HG03354 (cell line): ENCODE data around the gene CEP44.
A peak's percentile ranks its signal among the peaks of the same experiment; 100 is the strongest.
"Not testable (repeated sequence)": the region's sequence is repeated elsewhere in the genome, so short reads cannot be mapped to it uniquely, and the experiment has no call there.

Experiments
- ATAC-seq: cut with Tn5 transposase; IDR thresholded peaks from one replicate; pipeline ENCODE4 v1.9.1; 2021; ENCODE audit warnings: mild to moderate bottlenecking; ENCODE audit not compliant: unreplicated experiment, poor library complexity, severe bottlenecking

CEP44 gene, protein sequence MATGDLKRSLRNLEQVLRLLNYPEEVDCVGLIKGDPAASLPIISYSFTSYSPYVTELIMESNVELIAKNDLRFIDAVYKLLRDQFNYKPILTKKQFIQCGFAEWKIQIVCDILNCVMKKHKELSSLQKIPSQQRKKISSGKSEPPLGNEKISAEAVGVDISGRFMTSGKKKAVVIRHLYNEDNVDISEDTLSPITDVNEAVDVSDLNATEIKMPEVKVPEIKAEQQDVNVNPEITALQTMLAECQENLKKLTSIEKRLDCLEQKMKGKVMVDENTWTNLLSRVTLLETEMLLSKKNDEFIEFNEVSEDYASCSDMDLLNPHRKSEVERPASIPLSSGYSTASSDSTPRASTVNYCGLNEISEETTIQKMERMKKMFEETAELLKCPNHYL

GRCh38 chr4:174283507-174284471 is at the start of gene CEP44, which contains the start of gene FBXO8:
Gene CEP44 (plus strand): TSS chr4:174283911. CDS start chr4:174299122, 15,211 bp downstream.
Gene FBXO8 (minus strand): TSS chr4:174283667. CDS start chr4:174263092, 20,575 bp downstream.
- peak; percentile 65 for ATAC-seq

GRCh38 chr4:174236359-174236758 is 47.4 kb upstream of the CEP44 start:
- no peak for ATAC-seq

DNA sequence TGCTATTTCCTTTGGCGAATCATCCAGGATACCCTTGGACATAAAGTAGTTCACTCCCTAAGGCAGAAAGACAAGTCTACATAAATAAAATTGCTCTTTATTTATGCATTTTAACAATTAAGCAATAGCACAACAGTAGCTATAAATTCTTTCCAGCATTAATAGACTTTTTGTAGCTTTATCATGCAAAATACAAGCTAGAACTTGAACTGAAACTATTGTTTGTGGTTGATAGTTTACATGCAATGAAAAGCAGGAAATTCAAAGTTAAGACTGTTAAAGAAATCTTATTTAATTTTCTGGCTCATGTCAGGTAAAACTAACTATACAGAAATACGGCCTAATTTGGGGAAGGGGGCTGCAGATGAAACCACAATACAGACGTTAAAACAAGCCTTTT is 42.5 kb upstream of the CEP44 start:
- ATAC-seq = no peak

- peak; percentile 75 for ATAC-seq
Measured at GRCh38 chr4:174244441-174244840, 39.3 kb upstream of the CEP44 start.

- ATAC-seq = no peak
Measured at GRCh38 chr4:174245714-174246113, 38.0 kb upstream of the CEP44 start.

- no peak for ATAC-seq
Measured at GRCh38 chr4:174248407-174248806, 35.3 kb upstream of the CEP44 start.

DNA sequence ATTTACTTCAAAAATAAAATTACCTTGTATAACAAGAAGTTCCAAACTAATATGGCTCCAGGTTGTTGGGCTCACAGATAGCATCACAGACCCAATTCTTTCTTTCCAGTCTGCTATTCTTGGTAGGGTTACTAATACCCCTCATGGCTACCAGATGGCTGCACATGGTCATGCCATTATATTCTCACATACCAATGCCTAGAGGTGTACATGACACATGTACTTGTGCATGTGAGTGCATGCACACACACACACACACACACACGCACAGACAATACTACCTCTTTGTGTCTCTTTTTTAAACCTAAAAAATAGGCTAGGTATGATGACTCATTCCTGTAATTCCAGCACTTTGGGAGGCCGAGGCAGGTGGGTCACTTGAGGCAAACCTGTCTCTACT is 31.3 kb upstream of the CEP44 start:
- ATAC-seq = no peak

DNA sequence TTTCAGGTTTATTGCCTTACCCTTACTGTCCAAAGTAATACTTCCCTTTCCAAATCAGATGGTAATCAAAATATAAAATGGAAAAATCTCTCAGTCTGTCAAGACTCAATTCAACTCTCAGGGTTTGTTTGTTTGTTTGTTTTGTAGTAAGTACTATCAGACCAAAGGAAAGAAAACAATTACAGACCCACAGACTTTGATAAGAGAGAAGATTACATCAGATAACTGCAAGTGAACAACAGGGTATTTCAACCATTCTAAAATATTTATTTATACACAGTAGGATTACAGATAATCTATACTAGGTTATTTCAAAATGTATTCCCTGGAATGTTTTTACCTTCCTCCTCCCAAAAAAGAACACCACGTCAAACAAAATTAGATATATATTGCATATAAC is 29.1 kb upstream of the CEP44 start:
- ATAC-seq = no peak

GRCh38 chr4:174255374-174255773 is 28.3 kb upstream of the CEP44 start:
- ATAC-seq = no peak

- ATAC-seq = no peak
Measured at GRCh38 chr4:174255786-174256185, 27.9 kb upstream of the CEP44 start.

GRCh38 chr4:174256277-174256713 is 27.4 kb upstream of the CEP44 start:
- ATAC-seq = no peak

GRCh38 chr4:174259580-174259979 is 24.1 kb upstream of the CEP44 start:
- ATAC-seq = peak; percentile 26

DNA sequence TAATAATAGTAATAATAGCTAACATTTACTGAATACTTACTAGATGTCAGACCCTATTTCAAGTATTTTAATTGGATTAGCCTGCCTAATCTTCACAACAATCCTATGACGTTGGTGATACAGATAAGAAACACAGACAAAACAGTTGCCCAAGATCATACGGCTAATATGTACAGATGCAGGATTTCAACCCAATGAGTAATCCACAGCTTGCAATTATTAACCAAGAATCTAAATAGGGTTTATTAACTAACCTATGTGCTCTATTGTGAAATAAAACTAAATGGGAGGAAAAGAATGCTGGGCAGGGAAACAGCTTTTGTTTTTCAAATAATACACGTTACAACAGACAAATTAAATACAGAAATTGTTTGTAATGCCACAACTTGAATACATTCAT is 23.6 kb upstream of the CEP44 start:
- ATAC-seq = peak; percentile 90

DNA sequence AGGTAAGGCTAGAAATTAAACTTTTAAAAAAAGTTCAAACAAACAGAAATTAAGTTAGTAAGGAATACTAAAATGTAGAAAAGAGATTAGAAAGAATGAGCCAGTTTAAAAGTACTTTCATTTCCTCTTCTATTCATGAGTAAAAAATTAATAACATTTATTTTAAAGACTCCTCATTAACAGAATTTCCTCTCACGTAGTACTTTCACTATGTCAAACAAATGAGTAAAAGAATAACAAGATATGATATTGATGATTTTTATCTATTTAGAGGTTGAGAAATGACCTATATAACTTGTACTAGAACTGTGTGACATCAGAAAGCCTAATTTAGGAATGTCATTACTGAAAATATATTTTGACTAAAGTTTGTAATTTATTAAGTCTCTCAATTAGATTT is 22.3 kb upstream of the CEP44 start:
- not testable (repeated sequence) for ATAC-seq

DNA sequence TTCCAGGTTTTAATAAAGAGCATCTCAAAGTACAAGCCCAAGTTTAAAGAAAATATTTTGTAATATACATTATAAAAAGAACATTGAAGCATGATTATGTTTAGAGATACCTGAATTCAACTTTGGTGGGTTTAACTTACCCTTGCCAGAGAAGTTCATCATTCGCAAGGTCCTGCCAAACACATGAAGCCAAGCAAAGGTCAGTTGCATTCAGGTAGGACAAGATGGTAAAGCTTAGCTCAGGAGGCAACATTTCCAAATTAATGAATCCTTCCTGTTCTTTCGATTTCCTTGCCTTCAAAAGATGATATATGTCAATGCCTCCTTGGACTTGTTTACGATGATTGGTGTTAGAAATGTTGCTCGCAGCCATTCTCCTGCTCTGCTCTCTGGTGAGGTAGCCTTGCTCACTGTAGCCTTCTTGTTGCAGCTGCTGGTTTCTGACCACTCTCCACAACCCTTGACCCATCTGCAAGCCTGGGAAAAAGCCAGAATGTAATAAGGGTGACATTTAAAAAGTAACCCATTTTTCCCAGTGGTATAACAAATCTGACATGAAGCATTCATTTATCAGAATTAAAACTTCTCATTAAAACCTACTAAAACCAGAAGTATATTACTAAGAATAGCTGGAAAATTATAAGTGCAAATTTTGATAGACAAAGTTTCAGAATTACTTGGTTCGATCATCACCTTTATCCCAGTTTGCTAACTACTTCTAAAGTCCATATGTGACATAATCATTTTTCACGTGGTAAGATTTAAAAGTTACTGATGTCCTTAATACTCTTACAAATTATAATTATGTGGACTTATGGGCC is 20.9 kb upstream of the CEP44 start:
- no peak for ATAC-seq

DNA sequence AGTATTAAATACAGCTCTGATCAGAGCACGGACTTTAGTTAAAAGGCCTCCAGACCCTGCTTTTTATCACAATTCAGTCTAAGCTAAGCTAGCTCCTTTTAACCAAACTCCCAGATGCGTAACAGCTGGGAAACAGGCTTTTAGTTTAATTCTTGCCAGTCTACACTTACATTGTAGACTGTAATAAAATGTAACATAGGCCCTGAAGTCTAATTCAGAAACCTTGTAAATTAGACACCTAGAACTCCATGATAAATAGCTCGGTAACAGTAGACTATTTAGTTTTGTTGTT is 20.3 kb upstream of the CEP44 start:
- ATAC-seq = no peak

DNA sequence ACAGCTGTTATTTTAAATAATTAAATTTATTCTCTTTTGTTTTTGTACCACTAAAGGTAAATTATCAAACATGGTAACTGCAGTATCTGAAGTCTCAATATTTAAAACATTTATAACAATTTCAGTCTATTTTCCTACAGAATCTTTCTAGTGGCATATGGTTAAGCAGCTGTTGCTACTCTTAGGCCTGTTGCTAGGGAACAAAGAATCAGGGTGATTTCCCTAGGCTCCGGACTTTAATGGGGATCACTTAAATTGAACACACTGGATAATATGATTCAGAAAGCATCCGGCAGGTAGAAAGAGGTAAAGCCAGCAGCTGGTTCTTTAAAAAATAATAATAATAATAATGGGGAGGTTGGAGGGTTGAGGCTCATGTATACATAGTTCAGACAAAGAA is 17.8 kb upstream of the CEP44 start:
- ATAC-seq = peak; percentile 48

- no peak for ATAC-seq
Measured at GRCh38 chr4:174266416-174266815, 17.3 kb upstream of the CEP44 start.

DNA sequence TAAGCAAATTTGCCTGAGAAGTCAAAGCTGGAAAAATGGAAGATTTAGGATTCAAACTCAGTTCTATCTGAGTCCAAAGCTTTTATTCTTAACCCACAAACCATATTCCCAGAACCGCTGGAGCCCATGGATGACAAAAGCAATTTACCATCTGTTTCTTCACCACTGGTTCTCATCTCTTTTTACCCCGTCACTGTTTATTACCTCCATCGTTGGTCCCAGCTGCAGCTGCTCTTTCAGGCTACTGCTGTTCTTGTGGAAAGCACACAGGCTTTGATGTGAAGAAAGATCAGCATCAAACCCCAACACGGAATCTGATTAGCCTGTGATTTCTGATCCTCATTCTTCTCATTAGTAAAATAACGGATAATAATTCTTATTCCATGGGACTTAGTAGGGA is 9.8 kb upstream of the CEP44 start:
- no peak for ATAC-seq

- ATAC-seq = no peak
Measured at GRCh38 chr4:174274436-174274835, 9.3 kb upstream of the CEP44 start.
